Caco-2 (cell line): Measurements from ENCODE around the gene MPND. TPM values are rescaled to one million over a fixed set of nuclear protein-coding genes. Genes with fewer than 3 reads are reported as not detected.

Source experiments
- BruUV-seq: library from RNA; stranded (reverse); fragments of 400-500 nt; replicated peaks from 2 replicates; lab custom pipeline; 2021; lab: Mats Ljungman, UMichigan
- CTCF ChIA-PET: fragments of 300-600 bp; sonication (Branson Sonifier 250); formaldehyde crosslinking; loops from one replicate; lab custom pipeline; 2022; ENCODE audit warnings: antibody characterized with exemption; lab: Charles Lee
- POLR2A ChIA-PET: fragments of 300-600 bp; sonication (Branson Sonifier 250); formaldehyde crosslinking; loops from one replicate; lab custom pipeline; 2022; ENCODE audit warnings: antibody characterized with exemption; lab: Charles Lee
- DNase-seq, 2 experiments: peaks; one replicate each; pipeline versions ENCODE4 v3.0.0 to v3.0.0-alpha.2; 2020 to 2022
- H3K27me3 ChIP-seq: replicated peaks from 2 replicates; pipeline ENCODE4 v1.6.0; 2011; ENCODE audit warnings: low read length; ENCODE audit not compliant: control insufficient read depth, insufficient read depth
- H3K36me3 ChIP-seq: 2 replicates; pipeline ENCODE4 v1.5.1; 2011; ENCODE audit warnings: low read length; ENCODE audit not compliant: control insufficient read depth, insufficient read depth
- H3K4me1 ChIP-seq: fragments of 250-450 bp; sonication (Bioruptor Pico); 2 replicates; pipeline ENCODE4 v1.5.1; 2020; ENCODE audit warnings: mild to moderate bottlenecking
- H3K4me3 ChIP-seq: 2 replicates; pipeline ENCODE4 v1.5.1; 2011; ENCODE audit warnings: low read depth, mild to moderate bottlenecking, control low read depth, low read length
- H3K9me3 ChIP-seq: fragments of 250-450 bp; sonication (Bioruptor Pico); 2 replicates; pipeline ENCODE4 v1.5.1; 2020; ENCODE audit warnings: mild to moderate bottlenecking, moderate library complexity
- H3K27ac Mint-ChIP-seq: one replicate; pipeline ENCODE4 v1.8.0; 2022; ENCODE audit warnings: mixed read lengths; ENCODE audit not compliant: unreplicated experiment
- H3K27me3 Mint-ChIP-seq: one replicate; pipeline ENCODE4 v1.8.0; 2022; ENCODE audit warnings: mixed read lengths; ENCODE audit not compliant: insufficient read depth, unreplicated experiment
- H3K36me3 Mint-ChIP-seq: one replicate; pipeline ENCODE4 v1.8.0; 2022; ENCODE audit warnings: mild to moderate bottlenecking, mixed read lengths; ENCODE audit not compliant: insufficient read depth, unreplicated experiment
- H3K4me1 Mint-ChIP-seq: one replicate; pipeline ENCODE4 v1.8.0; 2022; ENCODE audit warnings: low read depth, mixed read lengths; ENCODE audit not compliant: unreplicated experiment
- H3K4me3 Mint-ChIP-seq: one replicate; pipeline ENCODE4 v1.8.0; 2022; ENCODE audit warnings: mild to moderate bottlenecking, moderate library complexity, mixed read lengths; ENCODE audit not compliant: unreplicated experiment
- H3K9me3 Mint-ChIP-seq: one replicate; pipeline ENCODE4 v1.8.0; 2022; ENCODE audit warnings: mixed read lengths; ENCODE audit not compliant: unreplicated experiment
- CTCF ChIP-seq, 2 experiments: fragments of 200-600 bp in 1 of 2; IDR thresholded peaks; 1 replicate in 1 of 2; 2 replicates in 1 of 2; pipeline versions ENCODE4 v1.5.1 to v1.8.0; 2011 to 2022; ENCODE audit warnings: antibody characterized with exemption in 1 of 2, control low read depth in 1 of 2, inconsistent platforms in 1 of 2, low read depth in 1 of 2, low read length in 1 of 2, mild to moderate bottlenecking in 1 of 2, moderate library complexity in 1 of 2; ENCODE audit not compliant: insufficient read depth in 1 of 2, severe bottlenecking in 1 of 2, unreplicated experiment in 1 of 2
- intact Hi-C: fragments of 100-400 bp; cut with micrococcal nuclease; formaldehyde crosslinking; loops from one replicate; pipeline ENCODE4 v1.10.0; 2022; ENCODE audit not compliant: unreplicated experiment
- total RNA-seq: library from RNA; stranded (reverse); gene quantifications from 2 replicates; pipeline ENCODE4 v1.2.3, GENCODE V29; 2022

MPND gene
- total RNA-seq, 1 experiment from 2014 or later: 35.7 TPM

GRCh38 chr19:4405977-4406376, 62.6 kb downstream of the MPND start:
- ChIA-PET POLR2A (no interaction called here), CTCF (no interaction called here)
- Histone ChIP-seq H3K27me3 (no peaks in the 10 kb centered on the region), H3K4me3 (no peak overlapping the region), H3K9me3 (no peaks in the 10 kb centered on the region), H3K4me1 (peaks cover 3% of the 10 kb centered on the region), H3K36me3 (no peaks in the 10 kb centered on the region)
- TF ChIP-seq CTCF (IDR thresholded peaks at IDR 0.05; ENCODE audit: insufficient read depth in 1 of 2, low read depth in 1 of 2, low read length in 1 of 2, severe bottlenecking in 1 of 2, unreplicated experiment in 1 of 2): no peak
- peaks cover 12% of the 10 kb centered on the region for H3K4me1 Mint-ChIP-seq
- no peak for DNase-seq
- no peak overlapping the region for H3K27ac Mint-ChIP-seq
- peaks cover 59% of the 10 kb centered on the region for H3K36me3 Mint-ChIP-seq
- H3K27me3 Mint-ChIP-seq: no peaks in the 10 kb centered on the region
- intact Hi-C loops: no loop called here
- no peak overlapping the region for H3K4me3 Mint-ChIP-seq
- H3K9me3 Mint-ChIP-seq: no peaks in the 10 kb centered on the region
- BruUV-seq: no TSS peak

DNA sequence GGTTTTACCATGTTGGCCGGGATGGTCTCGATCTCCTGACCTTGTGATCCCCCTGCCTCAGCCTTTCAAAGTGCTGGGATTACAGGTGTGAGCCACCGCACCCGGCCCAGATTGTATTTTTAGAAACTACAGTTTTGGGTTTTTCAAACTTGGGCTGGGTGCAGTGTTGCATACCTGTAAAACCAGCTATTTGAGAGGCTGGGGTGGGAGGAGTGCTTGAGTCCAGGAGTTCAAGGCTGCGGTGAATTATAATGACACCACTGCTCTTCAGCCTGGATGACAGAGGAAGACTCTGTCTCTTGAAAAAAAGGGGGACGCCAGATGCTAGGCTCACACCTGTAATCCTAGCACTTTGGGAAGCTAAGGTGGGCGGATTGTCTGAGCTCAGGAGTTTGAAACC, 63.3 kb downstream of the MPND start:
- H3K4me1 ChIP-seq: no peaks in the 10 kb centered on the region; the same call in 1 of the 2 replicates

DNA sequence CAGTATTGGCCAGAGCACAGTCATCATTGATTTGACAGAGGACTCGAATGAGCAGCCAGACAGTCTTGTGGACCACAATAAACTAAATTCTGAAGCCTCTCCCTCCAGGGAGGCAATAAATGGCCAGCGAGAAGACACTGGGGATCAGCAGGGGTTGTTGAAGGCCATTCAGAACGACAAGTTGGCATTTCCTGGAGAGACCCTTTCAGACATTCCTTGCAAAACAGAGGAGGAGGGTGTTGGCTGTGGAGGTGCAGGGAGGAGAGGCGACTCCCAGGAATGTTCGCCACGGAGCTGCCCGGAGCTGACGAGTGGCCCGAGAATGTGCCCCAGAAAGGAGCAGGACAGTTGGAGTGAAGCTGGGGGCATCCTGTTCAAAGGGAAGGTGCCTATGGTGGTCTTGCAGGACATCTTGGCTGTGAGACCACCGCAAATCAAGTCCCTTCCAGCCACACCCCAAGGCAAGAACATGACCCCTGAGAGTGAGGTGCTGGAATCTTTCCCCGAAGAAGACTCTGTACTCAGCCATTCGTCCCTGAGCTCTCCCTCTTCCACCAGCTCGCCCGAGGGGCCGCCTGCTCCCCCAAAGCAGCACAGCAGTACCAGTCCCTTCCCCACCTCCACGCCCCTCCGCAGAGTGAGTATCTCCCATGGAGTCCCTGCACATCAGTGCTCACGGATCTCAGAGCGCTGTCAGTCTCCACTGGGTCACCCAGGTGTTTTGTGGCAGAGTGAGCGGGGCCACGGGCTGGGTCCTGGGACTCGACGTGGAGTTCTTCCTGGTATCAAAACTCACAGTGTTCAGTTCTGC, 66.0 kb downstream of the MPND start:
- BruUV-seq: TSS peak; percentile 12
- no peak for TF ChIP-seq CTCF (IDR thresholded peaks at IDR 0.05; ENCODE audit: insufficient read depth in 1 of 2, low read depth in 1 of 2, low read length in 1 of 2, severe bottlenecking in 1 of 2, unreplicated experiment in 1 of 2)
- no peaks in the 10 kb centered on the region for H3K4me1 Mint-ChIP-seq
- Histone ChIP-seq H3K36me3 (no peaks in the 10 kb centered on the region; the same call in 1 of the 2 replicates), H3K27me3 (no peaks in the 10 kb centered on the region), H3K4me1 (no peaks in the 10 kb centered on the region; the same call in 1 of the 2 replicates), H3K9me3 (no peaks in the 10 kb centered on the region), H3K4me3 (no peak overlapping the region)
- no peak for DNase-seq
- peaks cover 79% of the 10 kb centered on the region for H3K36me3 Mint-ChIP-seq
- ChIA-PET POLR2A (no interaction called here), CTCF (no interaction called here)
- intact Hi-C loops: no loop called here
- H3K27ac Mint-ChIP-seq: no peak overlapping the region
- no peak overlapping the region for H3K4me3 Mint-ChIP-seq
- H3K27me3 Mint-ChIP-seq: no peaks in the 10 kb centered on the region
- no peaks in the 10 kb centered on the region for H3K9me3 Mint-ChIP-seq

More for the DNA sequence above, 63.3 kb downstream of the MPND start:
- Mint-ChIP-seq H3K36me3 (peaks cover 66% of the 10 kb centered on the region), H3K27me3 (no peaks in the 10 kb centered on the region), H3K4me3 (no peak overlapping the region), H3K4me1 (peaks cover 6% of the 10 kb centered on the region), H3K27ac (no peak overlapping the region), H3K9me3 (no peaks in the 10 kb centered on the region)
- ChIA-PET POLR2A (no interaction called here), CTCF (no interaction called here)
- no peaks in the 10 kb centered on the region for H3K9me3 ChIP-seq
- no TSS peak for BruUV-seq
- no peak for DNase-seq
- H3K4me3 ChIP-seq: no peak overlapping the region
- TF ChIP-seq CTCF (IDR thresholded peaks at IDR 0.05; ENCODE audit: insufficient read depth in 1 of 2, low read depth in 1 of 2, low read length in 1 of 2, severe bottlenecking in 1 of 2, unreplicated experiment in 1 of 2): no peak
- intact Hi-C loops: no loop called here
- H3K36me3 ChIP-seq: no peaks in the 10 kb centered on the region
- H3K27me3 ChIP-seq: no peaks in the 10 kb centered on the region

Other genes with a start within 250 kb of the MPND start
- gene MAP2K2, start 219.4 kb upstream of the MPND start, total RNA-seq: 149 and 163 TPM in 2 replicates
- gene CREB3L3, start 189.9 kb upstream of the MPND start, total RNA-seq: 1.1 and 2.3 TPM in 2 replicates
- 18.2 and 20.1 TPM in 2 replicates for gene SIRT6, start 161.0 kb upstream of the MPND start, total RNA-seq
- gene ANKRD24, start 160.9 kb upstream of the MPND start, total RNA-seq: 0.16 and 0.39 TPM in 2 replicates
- 0.68 and 0.81 TPM in 2 replicates for gene EBI3, start 114.0 kb upstream of the MPND start, total RNA-seq
- 19.5 TPM in 2 replicates for gene YJU2, start 96.5 kb upstream of the MPND start, total RNA-seq
- 1.4 and 3.5 TPM in 2 replicates for gene SHD, start 64.3 kb upstream of the MPND start, total RNA-seq
- not detected in 2 replicates for gene TMIGD2, start 41.2 kb upstream of the MPND start, total RNA-seq
- 9.0 and 15.6 TPM in 2 replicates for gene FSD1, start 39.0 kb upstream of the MPND start, total RNA-seq
- 70.7 and 71.6 TPM in 2 replicates for gene STAP2, start 4.7 kb upstream of the MPND start, total RNA-seq
- 91.3 and 91.5 TPM in 2 replicates for gene SH3GL1, start 57.0 kb downstream of the MPND start, total RNA-seq
- 53.9 and 63.1 TPM in 2 replicates for gene CHAF1A, start 59.1 kb downstream of the MPND start, total RNA-seq
- 42.1 and 42.9 TPM in 2 replicates for gene UBXN6, start 114.2 kb downstream of the MPND start, total RNA-seq
- gene HDGFL2, start 128.7 kb downstream of the MPND start, total RNA-seq: 65.7 and 70.8 TPM in 2 replicates
- gene PLIN4, start 174.9 kb downstream of the MPND start, total RNA-seq: 0.09 and 0.21 TPM in 2 replicates
- 0.73 and 0.84 TPM in 2 replicates for gene PLIN5, start 191.7 kb downstream of the MPND start, total RNA-seq
- gene LRG1, start 196.5 kb downstream of the MPND start, total RNA-seq: 0.32 and 0.61 TPM in 2 replicates
- gene SEMA6B, start 216.1 kb downstream of the MPND start, total RNA-seq: 0.39 and 0.44 TPM in 2 replicates